Measurements from ENCODE around the gene SRL.
"Not testable (repeated sequence)": the region's sequence is repeated elsewhere in the genome, so short reads cannot be mapped to it uniquely, and the experiment has no call there.

Gene SRL

DNA sequence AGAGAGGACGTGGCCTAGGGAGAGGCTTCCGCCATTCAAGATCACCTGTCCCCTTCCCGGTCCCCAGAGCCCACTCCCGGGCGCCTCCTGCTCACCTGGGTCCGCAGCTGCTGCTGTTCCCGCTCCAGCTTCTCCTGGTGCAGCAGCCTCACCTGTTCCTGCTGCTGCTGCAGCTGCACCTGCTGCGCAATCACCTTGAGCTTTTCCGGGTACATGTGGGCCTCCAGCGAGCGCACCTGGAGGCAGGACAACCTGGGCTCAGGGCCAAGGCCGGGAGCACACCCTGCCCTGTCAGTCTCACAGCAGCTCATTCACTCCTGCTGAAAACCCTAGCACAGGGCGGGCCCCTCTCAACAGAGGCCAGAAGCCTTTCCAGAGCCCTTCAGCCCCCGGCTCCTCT is 18.5 kb upstream of the SRL start:
- no peak for DNase-seq

DNA sequence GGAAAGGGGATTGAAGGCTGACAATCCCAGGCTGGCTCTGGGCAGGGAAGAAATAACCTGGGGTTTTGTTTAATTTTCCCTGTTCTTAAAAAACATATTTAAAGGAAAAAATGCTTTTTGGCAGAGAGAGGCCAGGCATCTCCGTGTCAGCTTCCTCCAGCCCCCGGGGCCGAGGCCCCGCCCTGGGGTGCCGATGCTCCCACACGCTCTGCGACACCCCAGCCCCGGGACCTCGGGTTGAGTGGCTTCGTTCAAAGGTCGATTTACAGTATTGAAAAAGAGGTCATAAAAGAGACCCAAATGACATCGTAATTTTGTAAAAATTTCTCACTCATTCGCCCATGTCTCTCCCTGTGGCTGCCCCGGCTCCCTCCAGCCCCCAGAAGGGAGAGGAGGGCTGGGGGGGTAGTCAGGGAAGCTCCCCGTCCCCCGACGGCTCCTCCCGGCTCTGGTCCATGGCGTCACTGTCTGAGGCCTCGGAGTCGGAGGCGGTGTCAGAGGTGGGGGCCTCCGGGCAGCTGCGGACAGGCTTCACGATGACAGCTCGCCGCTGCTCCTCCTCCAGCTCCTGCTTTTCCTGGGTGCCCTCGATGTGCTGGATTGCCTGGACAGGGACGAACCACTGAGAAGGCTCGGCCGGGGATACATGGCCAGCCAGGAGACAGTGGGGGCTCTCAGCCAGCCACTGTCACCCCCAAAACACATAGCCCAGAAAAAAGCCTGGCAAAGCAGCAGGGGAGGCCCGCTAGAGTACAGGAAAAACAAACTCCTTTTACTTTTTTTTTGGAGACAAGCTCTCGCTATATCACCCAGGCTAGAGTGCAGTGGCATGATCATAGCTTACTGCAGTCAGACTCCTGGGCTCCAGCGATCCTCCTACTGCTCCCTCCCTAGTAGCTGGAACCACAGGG is 16.0 kb upstream of the SRL start:
- no peak for DNase-seq

DNA sequence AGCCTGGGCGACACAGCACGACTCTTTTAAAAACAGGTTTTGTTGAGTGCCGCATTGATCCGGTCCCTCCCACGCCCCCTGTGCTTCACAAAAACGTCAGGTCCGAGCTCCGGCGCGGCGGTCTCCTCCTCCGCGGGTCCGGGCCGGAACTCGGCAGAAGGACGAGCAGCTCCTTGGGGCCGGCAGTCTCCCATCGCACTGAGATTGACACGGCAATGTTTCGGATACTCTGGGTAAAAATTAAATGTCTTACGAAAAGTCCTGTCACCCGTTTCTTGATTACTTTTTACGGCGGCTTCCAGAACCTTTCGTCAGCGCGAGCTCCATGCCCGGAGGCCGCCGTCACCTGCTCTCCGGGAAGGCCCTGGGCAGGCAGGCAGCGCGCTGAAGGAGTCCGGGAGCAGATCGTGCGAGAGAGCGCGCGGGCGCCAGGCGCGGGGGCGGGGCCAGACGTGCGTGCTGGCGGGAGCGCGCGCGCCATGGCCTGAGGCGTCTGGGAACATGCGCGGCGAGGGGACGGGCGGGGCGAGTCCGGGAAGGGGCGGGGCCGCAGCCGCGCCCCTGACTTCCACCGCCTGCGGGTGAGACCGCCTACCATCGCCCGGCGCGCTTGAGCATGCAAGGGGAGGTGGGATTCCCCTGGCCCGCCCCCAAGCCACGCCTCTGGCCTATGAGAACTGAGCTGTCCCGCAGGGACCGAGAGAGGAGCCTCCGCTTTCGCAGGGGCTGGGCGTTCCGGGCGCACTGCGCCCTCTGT is 11.7 kb upstream of the SRL start:
- peak; percentile 76 for DNase-seq

DNA sequence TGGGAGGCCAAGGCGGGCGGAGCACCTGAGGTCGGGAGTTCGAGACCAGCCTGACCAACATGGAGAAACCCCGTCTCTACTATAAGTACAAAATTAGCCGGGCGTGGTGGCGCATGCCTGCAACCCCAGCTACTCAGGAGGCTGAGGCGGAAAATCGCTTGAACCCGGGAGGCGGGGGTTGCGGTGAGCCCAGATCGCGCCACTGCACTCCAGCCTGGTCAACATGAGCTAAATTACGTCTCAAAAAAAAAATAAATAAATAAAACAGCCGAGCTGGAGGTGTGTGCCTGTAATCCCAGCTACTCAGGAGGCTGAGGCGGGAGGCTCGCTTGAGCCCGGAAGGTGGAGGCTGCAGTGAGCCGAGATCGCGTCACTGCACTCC is 11.1 kb upstream of the SRL start:
- not testable (repeated sequence) for DNase-seq

DNA sequence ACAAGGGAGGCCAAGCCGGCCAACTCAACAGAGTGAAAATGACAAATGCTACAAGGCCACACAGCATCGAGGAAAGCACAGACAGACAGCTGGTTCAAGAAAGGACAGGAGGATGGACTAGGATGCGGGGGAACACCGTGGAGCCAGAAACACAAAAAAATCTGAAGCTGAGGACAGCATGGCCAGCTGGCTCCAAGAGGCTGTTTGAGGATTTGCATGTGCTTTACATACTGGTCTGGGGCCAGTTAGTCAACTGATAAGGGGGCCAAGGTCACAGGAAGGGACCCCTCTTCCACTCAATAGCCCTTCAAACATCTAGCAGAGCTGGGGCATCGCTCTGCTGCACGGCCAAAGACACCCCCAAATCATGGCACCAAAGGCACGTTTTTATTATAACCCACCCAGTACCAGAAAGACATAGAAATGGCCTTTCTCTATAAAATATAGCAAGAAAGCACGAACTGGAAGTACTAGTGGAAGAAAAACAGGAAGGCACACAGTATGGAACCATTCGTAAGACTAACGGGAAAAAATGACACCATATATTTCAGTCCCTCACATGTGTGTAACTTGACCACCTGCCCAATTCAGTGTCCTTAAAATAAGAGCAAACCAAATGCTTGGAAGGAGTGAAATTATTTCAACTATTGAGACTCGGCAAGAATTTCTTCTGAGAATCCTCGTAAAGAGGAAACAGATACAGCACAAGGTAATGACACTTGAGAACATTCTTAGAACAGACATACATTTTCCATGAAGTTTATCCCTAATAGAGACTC is 7.8 kb upstream of the SRL start:
- DNase-seq, result no peak

DNA sequence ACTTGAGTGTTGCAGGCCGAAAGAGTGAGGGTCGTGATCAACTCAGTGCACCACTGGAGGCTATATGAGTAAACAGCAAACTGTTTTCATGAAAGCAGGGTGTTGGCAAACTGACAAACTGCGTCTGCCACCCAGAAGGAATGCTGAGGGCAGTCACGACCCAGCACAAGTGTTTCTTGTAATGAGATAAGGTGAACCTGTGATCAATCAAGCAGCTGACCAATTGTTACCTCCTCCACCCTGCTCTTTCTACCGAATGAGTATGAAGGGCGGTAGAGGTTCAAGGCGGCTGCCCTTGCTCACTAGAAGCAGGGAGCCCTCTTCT is 5.5 kb upstream of the SRL start:
- no peak for DNase-seq

DNA sequence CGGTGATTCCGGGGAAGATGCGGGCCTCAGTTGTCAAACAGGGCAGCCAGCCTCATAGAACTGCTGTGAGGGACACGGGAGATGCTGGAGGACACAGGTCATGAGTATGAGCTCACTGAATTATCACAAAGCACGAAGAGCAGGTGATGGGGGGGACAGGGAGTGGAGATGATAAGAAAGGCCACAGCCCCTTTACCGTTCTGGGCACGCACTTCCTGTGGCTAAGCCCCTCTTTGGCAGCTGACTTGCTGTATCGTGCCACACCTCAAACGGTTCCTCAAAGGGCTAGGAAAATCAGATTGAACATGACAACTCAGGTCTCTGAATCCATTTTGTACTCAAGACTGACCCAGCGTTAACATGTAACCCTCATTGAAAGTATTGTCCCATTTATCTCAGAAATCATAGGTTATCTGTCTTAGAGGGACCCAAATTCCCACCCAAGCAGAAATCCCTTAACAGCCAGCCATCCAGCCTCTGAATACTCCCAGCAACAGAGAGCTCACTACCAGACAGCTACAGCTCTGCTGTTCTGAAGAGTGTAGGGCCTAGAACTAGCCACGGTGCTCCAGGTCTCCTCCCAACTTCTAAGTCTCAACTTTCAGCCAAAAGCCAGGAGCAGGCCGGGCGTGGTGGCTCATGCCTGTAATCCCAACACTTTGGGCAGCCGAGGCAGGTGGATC is 5.0 kb upstream of the SRL start:
- no peak for DNase-seq

DNA sequence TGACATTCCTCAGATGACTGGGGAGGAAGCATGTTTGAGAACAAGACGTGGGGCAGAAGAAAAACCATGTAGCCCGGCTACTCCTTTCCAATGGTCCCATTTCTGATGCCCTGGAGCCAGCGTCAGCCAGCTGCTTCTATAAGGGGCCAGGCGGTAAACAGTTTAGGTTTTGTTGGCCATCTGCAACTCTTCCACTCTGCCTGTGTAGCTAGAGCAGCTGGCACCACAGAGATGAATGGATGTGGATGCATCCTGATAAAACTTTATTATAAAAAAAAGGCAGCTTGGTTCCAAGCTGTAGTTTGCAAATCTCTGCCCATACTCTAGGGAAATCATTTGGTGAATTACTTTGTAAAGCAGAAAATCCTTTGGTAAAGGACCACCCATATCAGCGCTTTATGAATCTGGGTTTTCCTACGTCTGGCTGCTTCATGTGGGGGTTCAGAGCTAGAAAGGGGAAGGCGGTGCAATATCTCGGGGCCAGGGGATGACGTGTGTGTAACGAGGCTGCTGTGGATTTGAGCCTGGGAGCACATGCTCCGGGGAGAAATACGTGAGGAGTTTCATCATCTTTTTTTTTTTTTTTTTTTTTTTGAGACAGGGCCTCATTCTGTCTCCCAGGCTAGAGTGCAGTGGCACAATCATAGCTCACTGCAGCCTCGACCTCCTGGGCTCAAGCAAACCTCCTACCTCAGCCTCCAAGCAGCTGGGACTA is 3.4 kb upstream of the SRL start:
- DNase-seq, result no peak

DNA sequence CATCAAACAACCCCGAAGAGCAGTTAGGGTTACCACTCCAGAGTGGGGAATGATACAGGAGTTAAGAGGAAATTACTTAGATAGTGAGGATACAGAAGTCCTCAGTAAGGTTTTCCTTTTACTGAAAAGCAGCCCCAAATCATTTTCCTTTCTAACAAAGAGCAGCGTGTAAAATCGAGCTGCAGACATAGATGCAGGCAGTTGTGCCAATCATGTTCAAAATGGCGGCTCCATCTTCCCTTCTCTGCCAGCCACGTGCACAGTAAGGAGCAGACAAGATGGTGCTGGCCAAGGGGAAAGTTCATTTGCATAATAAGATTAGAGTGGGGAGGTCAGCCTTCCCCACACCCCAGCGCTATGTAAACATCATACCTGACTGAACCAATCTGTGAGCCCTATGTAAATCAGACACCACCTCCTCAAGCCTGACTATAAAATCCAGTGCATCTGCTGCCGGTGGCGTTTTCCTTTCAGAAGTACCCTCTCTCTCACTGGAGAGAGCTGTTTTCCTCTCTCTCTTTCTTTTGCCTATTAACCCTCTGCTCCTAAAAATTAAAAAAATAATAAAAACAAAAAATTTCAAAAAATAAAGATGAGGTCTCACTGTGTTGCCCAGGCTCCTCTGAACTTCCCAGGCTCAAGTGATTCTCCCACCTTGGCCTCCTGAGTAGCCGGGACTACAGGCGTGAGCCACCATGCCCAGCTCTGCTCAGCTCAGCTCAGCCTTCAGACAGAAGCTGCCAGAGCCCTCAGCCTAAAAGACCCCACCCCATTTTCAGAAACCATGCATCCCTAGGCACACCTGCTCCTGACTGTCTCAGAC is 2.6 kb upstream of the SRL start:
- no peak for DNase-seq

DNA sequence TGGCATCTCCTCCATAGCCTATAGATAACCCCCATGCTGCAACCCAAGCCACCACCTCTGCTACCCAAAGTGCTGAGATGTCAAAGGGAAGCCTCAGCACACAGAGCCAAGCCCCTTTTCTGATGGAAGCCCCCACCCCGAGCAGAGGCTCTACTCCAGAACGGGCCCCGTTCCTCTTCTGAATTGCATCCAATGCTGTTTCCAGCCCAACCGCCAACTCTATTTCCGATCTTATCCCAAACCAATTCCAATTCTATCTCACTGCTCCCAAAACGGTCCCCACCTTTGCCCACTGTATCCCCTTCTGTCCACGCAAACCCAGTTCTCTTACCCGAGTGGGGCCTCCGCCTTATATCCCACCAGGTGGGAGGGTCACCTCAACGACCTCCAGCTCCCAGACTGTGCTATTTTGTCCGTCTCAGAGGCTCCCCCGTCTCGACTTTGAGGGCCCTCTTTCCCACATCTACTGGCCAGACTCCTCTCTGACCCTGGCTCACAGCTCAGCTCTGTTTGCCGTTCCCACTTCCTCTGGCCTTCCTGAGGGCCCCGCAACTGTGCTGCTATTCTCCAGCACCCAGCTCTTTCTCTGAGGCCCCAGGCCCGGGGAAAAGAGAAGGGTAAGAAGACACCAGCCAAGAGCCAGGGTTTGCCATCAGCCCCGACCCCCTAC is 487 bp downstream of the SRL start:
- DNase-seq, result no peak

DNA sequence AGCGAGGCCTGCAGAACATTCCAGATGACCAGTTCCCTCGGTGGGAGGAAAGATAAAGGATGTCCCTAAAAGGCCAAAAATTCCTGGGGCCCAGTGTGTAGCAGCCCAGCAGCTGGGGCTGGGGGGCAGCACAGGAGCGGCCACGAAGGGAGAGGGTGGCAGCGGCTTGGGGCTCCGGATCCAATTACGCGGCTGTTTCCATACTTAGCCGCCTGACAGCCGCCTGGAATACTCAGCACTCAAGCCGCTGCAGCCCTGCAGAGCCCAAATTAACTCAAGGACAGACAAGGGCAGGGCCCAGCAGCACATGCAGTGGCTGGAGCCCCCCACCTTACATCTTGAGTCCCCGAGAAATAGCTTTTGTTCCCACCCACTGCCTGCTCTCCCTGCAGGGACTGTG is 1.3 kb downstream of the SRL start:
- no peak for DNase-seq

DNA sequence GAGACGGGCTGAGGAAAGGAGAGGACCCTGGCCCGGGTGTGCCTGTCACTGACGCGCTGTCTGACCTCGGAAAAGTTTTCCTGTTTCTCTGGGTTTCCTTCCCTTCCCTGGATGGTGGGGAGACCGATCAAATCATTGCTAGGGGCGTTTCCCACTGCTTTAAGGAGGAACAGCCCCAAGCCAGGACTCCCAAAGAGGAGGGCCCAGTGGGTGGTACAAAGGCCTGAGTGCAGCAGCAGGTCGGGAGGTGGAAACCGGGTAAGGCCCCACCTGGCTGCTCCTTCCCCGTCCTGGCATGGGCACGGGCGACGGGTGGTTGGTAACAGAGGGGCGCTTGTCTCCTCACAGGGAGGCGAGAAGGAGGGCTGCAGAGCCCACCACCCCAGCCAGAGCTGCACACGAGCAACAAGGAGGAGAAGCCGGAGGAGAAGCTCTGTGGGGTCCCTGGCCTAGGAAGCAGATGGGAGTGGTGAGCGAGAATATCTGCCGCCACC is 2.2 kb downstream of the SRL start:
- no peak for DNase-seq

DNA sequence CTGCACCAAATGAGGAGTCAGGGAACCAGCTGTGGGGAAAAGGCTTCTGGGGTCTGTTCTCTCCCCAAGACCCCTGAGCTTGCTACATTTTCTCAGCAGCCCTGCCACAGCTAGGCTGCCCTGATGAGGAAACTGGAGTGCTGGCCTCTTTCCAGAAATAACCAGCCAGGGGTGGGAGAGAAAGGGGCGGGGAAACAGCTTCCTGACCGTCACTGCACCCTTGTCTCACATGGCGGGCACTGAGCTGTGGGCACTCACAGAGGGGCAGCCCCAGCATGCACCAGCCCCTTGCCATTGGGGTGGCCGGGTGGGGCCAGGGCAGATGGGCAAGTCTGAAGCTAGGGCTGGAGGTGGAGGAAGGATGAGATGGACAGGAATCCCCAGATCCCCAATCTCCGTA is 2.9 kb downstream of the SRL start:
- DNase-seq, result no peak

DNA sequence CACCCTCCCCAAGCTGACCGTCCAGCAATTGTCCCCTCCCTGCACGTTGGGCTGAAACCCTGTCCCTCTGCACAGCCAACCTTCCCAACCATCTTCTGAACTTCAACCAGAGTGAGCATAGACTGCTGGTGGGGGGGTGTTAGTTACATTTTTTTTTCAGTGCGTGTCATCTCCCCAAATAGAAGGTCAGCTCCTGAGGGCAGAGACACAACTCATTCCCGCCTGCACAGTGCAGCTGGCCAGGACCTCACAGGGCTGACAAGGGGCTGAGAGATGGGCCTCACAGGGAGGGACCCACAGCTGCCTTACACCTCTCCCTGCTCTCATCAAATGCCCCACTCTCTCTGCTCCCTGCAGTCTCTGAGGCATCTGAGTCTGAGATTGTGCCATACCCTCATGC is 8.4 kb downstream of the SRL start:
- DNase-seq, result no peak

DNA sequence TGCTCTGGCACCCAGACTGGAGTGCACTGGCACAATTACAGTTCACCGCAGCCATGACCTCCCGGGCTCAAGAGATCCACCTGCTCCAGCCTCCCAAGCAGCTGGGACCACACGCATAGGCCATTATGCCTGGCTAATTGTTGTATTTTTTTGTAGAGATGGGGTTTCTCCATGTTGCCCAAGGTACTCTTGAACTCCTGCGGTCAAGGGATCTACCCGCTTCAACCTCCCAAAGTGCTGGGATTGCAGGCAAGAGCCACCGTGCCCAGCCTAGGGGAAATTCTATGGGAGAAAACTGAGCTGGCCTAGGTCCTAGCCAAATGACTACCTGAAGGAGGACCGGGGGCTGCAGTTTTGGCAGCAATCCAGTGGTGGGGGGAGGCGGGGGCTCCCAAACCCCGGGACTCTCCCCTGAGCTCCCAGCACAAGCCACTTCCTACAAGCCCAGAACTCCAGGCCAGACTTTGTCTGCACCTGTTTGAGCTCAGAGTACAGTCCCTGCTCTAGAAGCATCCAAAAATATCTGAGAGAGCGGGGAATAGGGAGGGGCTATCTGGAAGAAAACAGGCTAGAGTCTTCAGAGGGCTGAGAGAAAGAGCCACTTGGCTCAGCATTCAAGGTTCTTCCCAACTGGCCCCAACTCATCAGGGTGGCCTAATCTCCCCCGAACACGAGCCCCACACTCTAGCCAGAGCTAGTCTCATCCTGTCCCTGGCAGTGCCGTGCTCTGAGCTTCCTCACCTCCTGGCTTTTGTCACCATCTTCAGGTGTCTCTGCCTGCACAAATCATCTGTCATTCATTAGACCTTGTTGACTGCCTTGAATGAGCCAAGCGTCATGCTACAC is 9.1 kb downstream of the SRL start:
- DNase-seq, result no peak

DNA sequence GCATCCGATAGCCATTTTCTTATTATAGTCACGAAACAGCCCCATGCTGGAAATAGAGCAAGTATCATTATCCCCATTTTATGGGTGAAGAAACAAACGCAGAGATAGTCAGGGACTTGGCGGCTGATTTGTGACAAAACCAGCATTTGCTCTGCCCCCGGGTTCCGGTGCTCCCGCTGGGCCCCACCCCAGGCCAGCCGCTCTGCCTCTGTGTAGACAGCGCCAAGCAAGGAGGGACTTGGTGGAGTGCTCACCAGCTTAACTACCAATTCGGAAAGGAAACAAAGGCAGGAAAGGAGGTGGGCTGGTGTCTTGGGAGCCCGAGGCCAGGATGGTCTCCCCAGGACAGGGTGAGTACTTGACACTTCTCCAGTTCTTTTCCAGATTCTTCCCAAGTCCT is 10.0 kb downstream of the SRL start:
- DNase-seq, result no peak

DNA sequence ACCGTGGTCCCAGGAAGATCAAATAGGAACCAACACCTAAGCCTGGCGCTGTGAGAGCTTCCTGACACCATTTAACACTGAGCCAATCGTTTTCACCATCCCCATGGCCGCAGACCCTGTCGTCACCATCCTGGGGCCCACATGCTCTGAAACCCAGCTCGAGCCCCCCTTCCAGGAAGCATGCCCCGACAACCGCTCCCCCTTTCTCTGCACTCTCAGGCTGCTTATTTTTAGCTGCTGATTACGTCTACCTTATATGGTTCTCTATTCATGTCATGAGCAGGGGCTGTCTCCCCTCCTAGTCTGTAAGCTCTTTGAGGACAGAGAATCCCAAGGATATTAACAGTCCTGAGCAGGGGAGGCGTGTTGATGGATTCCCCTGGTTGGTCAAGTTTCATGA is 10.5 kb downstream of the SRL start:
- no peak for DNase-seq

DNA sequence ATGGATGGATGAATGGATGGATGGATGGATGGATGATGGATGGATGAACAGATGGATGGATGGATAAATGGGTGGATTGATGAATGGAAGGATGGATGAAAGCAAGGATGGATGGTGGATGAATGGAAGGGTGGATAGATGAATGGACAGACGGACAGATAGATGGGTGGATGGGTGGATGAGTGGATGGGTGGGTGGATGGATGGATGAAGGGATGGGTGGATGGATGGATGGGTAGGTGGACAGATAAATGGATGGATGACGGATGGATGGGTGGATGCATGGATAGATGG is 14.9 kb downstream of the SRL start:
- no peak for DNase-seq

DNA sequence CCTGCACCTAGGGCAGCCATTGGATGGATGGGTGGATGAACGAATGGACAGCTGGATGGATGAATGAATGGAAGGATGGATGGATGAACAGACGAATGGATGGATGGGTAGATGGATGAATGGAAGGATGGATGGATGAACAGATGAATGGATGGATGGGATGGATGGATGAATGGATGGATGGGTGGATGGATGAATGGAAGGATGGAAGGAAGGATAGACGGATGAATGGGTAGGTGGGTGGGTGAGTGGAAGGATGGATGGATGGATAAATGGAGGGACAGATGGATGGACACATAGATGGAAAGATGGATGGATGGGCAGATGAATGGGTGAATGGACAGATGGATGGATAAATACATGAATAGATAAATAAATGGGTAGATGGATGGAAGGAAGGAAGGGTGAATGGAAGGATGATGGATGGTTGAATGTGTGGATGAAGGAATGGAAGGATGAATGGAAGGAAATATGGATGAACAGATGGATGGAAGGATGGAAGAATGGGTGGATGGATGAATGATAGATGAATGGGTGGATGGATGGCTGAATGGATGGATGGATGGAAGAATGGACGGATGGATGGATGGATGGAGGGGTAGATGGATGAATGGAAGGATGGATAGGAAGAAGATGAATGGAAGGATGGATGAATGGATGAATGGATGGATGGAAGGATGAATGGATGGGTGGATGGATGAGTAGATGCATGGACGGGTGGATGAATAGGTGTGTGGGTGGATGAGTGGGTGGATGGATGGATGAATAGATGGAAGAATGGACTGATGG is 15.4 kb downstream of the SRL start:
- DNase-seq, result no peak

Data from SIG-M5 (cell line).